ENCODE results near the gene RNF144A. TPM values are rescaled to one million over a fixed set of nuclear protein-coding genes. Genes with fewer than 3 reads are reported as not detected.

Gene RNF144A
- total RNA-seq, 1 experiment from 2014 or later, result 13.6 TPM

GRCh38 chr2:7071154-7071553 is 153.9 kb downstream of the RNF144A start:
- TF ChIP-seq, protein P1, sequence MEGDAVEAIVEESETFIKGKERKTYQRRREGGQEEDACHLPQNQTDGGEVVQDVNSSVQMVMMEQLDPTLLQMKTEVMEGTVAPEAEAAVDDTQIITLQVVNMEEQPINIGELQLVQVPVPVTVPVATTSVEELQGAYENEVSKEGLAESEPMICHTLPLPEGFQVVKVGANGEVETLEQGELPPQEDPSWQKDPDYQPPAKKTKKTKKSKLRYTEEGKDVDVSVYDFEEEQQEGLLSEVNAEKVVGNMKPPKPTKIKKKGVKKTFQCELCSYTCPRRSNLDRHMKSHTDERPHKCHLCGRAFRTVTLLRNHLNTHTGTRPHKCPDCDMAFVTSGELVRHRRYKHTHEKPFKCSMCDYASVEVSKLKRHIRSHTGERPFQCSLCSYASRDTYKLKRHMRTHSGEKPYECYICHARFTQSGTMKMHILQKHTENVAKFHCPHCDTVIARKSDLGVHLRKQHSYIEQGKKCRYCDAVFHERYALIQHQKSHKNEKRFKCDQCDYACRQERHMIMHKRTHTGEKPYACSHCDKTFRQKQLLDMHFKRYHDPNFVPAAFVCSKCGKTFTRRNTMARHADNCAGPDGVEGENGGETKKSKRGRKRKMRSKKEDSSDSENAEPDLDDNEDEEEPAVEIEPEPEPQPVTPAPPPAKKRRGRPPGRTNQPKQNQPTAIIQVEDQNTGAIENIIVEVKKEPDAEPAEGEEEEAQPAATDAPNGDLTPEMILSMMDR (conservative IDR thresholded peaks at IDR 0.05; ENCODE audit: low read depth, low read length), result no peak
- TF ChIP-seq EZH2 (IDR thresholded peaks at IDR 0.05; ENCODE audit: borderline replicate concordance, low read depth, low read length, poor library complexity, severe bottlenecking), result no peak
- intact Hi-C loops (cut with micrococcal nuclease; ENCODE audit: unreplicated experiment), result no loop called here
- Histone ChIP-seq H3K36me3 (ENCODE audit: insufficient read depth, low read length, poor library complexity, severe bottlenecking) (no peaks in the 10 kb centered on the region), H3K4me1 (ENCODE audit: insufficient read depth, low read length, poor library complexity, severe bottlenecking) (no peaks in the 10 kb centered on the region), H3K9me3 (ENCODE audit: low read depth, low read length, poor library complexity, severe bottlenecking) (no peaks in the 10 kb centered on the region), H3K27me3 (replicated peaks; ENCODE audit: insufficient read depth, low read depth, low read length, poor library complexity) (no peaks in the 10 kb centered on the region), H3K27ac (ENCODE audit: low read depth, low read length, poor library complexity, severe bottlenecking) (no peak overlapping the region), H3K4me3 (ENCODE audit: low read depth, low read length, poor library complexity, severe bottlenecking) (no peak overlapping the region)
- POLR2A ChIA-PET (ENCODE audit: low non-redundant PET), result no interaction called here
- CTCF ChIA-PET, result no interaction called here
- DNase-seq (ENCODE audit: low spot score), result no peak
- no TSS peak for BruUV-seq (replicated peaks)

- ChIA-PET CTCF (no interaction called here), POLR2A (ENCODE audit: low non-redundant PET) (no interaction called here)
- DNase-seq (ENCODE audit: low spot score), result no peak
- no peak overlapping the region for H3K27ac ChIP-seq (ENCODE audit: low read depth, low read length, poor library complexity, severe bottlenecking)
- H3K9me3 ChIP-seq (ENCODE audit: low read depth, low read length, poor library complexity, severe bottlenecking), result no peaks in the 10 kb centered on the region
- TF ChIP-seq, protein P1 (conservative IDR thresholded peaks at IDR 0.05; ENCODE audit: low read depth, low read length), result no peak
- no peak for TF ChIP-seq EZH2 (IDR thresholded peaks at IDR 0.05; ENCODE audit: borderline replicate concordance, low read depth, low read length, poor library complexity, severe bottlenecking)
- H3K27me3 ChIP-seq (replicated peaks; ENCODE audit: insufficient read depth, low read depth, low read length, poor library complexity), result no peaks in the 10 kb centered on the region
- no peaks in the 10 kb centered on the region for H3K4me1 ChIP-seq (ENCODE audit: insufficient read depth, low read length, poor library complexity, severe bottlenecking)
- H3K36me3 ChIP-seq (ENCODE audit: insufficient read depth, low read length, poor library complexity, severe bottlenecking), result no peaks in the 10 kb centered on the region
- no peak overlapping the region for H3K4me3 ChIP-seq (ENCODE audit: low read depth, low read length, poor library complexity, severe bottlenecking)
- no TSS peak for BruUV-seq (replicated peaks)
- intact Hi-C loops (cut with micrococcal nuclease; ENCODE audit: unreplicated experiment), result no loop called here
Measured at GRCh38 chr2:7071916-7072556, 154.8 kb downstream of the RNF144A start.

- CTCF ChIA-PET, result no interaction called here
- Histone ChIP-seq H3K36me3 (ENCODE audit: insufficient read depth, low read length, poor library complexity, severe bottlenecking) (no peaks in the 10 kb centered on the region), H3K4me1 (ENCODE audit: insufficient read depth, low read length, poor library complexity, severe bottlenecking) (no peaks in the 10 kb centered on the region), H3K27me3 (replicated peaks; ENCODE audit: insufficient read depth, low read depth, low read length, poor library complexity) (no peaks in the 10 kb centered on the region), H3K4me3 (ENCODE audit: low read depth, low read length, poor library complexity, severe bottlenecking) (no peak overlapping the region), H3K9me3 (ENCODE audit: low read depth, low read length, poor library complexity, severe bottlenecking) (no peaks in the 10 kb centered on the region), H3K27ac (ENCODE audit: low read depth, low read length, poor library complexity, severe bottlenecking) (no peak overlapping the region)
- no TSS peak for BruUV-seq (replicated peaks)
- TF ChIP-seq, protein P1 (conservative IDR thresholded peaks at IDR 0.05; ENCODE audit: low read depth, low read length), result no peak
- no peak for TF ChIP-seq EZH2 (IDR thresholded peaks at IDR 0.05; ENCODE audit: borderline replicate concordance, low read depth, low read length, poor library complexity, severe bottlenecking)
- POLR2A ChIA-PET (ENCODE audit: low non-redundant PET), result no interaction called here
- intact Hi-C loops (cut with micrococcal nuclease; ENCODE audit: unreplicated experiment), result no loop called here
- no peak for DNase-seq (ENCODE audit: low spot score)
Measured at GRCh38 chr2:7073901-7074300, 156.7 kb downstream of the RNF144A start.

Data from A673 (cell line).